GDM1 (cell line): Measurements from ENCODE around the gene PFN2.
"Not testable (repeated sequence)": the region's sequence is repeated elsewhere in the genome, so short reads cannot be mapped to it uniquely, and the experiment has no call there.

Experiments used
- DNase-seq: peaks from one replicate; lab custom pipeline; 2025; lab: John Stamatoyannopoulos, UW

Gene PFN2

GRCh38 chr3:149970716-149971402 is at the start of gene PFN2:
TSS of gene PFN2 (minus strand) at chr3:149970895. CDS start at chr3:149970856, 39 bp downstream.
- peak; percentile 31 for DNase-seq

DNA sequence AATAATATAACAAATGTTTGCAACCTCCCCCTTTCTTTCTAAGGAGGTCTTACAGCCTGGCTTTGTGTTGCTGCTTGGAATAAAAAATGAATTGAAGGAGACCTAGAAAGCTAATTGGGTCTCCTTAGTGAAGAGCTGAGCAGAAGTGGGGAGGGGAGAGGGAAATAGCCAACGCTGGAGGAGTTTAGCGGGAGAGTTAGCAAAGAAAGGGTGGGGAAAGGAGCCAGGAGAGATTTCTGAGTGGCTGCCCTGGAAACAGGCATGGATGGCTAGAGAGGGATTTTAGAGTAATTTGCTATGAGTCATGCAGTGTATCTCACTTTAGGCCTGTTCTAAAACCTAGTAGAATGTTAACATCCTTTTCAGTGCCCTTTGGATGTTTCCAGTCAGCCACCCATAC is 45.2 kb upstream of the PFN2 start:
- no peak for DNase-seq

GRCh38 chr3:150014782-150015181 is 44.1 kb upstream of the PFN2 start:
- DNase-seq, result no peak

DNA sequence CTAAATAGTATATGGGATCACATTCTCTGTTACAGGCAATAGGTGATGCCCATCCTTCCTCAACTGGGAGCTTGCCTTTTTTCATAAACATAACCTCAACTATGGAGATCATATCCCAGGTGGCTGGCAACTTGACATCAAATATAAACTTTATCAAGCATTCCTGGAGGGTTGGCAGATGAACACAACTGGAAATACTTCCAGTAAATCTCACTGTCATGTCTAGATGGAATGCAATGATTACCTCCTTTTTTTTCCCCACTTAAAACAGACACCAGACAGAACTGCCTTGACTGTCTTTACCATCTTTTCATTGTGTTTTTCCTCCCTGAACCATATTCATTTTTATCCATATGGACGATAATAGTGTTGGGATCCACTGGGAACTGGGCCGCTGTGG is 43.1 kb upstream of the PFN2 start:
- DNase-seq, result no peak

DNA sequence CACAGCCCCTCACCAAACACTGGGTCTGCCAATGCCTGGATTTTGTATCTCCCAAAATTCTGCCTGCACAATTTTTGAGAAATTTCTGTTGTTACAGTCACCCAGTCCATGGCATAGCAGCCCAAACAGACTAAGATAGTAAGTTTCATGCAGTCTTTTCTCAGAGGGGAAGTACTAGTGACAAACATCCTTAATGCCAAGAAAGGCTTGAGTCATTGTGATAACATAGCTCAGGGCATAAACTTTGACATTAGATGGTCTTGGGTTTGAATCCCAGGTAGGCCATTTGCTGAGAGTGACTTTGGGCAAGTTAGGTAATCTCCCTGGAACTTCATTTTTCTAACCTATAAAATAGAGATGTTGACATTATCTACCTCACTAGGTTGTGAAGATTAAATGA is 36.1 kb upstream of the PFN2 start:
- no peak for DNase-seq

- no peak for DNase-seq
These were observed 34.8 kb upstream of the PFN2 start for GRCh38 chr3:150005243-150006112.

DNA sequence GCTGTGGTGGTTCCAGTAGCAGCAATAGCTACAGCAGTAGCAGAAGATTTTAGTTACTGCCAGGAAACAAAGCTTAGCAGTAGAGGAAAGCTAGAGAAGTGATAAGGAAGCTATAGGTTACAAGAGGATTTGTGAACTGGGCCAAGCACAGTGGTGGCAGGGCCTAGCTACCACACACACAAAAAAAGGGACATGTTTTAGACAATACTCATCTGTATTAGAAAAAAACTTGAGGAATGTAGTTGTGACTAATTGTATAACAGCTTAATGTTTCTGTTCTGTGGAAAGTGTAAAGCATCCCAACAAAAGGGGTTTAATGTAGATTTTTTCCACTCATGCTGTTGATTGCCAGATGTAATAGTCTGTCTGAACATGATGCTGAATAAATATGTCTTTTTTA is 29.9 kb upstream of the PFN2 start:
- DNase-seq, result no peak

GRCh38 chr3:149999421-149999820 is 28.7 kb upstream of the PFN2 start:
- DNase-seq, result no peak

DNA sequence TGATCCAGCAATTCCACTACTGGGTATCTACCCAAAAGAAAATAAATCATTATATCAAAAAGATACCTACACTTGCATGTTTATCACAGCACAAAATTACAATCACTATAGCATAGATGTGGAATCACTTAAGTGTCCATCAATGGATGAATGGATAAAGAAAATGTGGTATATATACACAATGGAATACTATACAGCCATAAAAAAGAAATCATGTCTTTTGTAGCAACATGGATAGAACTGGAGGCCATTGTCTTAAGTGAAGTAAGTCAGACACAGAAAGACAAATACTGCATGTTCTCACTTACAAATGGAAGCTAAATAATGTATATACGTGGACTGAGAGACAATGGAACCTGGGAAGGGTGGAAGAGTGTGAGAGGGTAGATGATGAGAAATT is 28.3 kb upstream of the PFN2 start:
- no peak for DNase-seq

- no peak for DNase-seq
These were observed 21.8 kb upstream of the PFN2 start for GRCh38 chr3:149992416-149993058.

DNA sequence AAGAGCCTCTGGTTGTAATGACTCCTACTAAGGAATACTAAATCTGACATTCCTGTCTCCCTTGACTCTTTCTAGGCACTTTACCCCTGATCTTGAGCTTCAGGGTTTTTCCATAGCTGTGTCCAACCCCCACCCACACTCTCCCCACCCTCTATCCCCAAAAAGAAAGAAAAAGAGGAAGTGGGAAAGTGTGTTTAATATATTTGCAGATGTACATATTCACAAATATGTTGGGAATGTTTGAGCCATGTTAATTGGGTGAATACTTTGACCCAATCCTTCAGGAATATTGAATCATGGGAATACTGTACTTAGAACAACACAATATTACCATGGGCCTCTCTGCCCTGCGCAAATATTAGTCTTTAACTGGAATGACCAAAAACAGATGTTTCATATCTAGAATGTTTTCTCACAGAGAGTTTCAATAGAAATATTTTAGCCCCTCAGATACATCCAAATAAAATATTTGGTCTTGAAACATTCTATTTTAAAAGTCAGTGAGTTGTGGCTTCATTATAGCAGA is 19.8 kb upstream of the PFN2 start:
- DNase-seq, result no peak

DNA sequence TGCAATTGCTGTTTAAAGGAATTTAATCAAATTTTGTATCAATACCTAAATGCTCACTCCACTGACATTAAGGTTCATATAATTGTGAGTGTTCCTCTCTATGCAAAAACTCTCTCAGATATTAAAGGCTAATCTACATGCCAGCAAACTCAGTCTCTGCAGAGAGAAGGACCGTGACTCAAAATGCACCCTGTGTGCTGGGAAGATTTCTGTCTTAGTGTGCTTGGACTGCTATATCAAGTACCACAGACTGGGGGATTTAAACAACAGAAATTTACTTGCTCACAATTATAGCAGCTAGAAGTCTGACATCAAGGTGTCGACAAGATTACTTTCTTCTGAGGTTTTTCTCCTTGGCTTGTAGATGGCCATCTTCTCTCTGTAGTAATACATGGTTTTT is 18.6 kb upstream of the PFN2 start:
- no peak for DNase-seq

GRCh38 chr3:149983628-149984027 is 12.9 kb upstream of the PFN2 start:
- no peak for DNase-seq

DNA sequence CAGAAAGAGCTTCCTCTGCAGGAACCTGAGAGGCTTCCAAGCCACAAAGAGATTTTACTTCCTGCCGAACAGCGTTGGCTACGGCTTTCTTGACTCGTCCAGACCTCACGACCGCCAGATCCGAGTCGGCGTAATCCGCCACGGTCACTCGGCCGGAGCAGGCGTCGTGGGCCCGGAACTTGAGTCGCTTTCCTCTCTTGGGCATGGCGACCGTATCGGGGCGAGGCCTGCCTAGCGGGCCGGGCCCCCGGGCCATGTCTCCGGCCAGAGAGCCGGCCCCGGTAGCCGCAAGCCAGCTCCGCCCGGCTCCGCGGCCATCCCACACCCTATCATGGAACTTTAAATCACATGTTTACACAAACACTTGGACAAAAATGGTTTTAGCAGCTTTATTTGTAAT is 12.4 kb upstream of the PFN2 start:
- DNase-seq, result not testable (repeated sequence)

DNA sequence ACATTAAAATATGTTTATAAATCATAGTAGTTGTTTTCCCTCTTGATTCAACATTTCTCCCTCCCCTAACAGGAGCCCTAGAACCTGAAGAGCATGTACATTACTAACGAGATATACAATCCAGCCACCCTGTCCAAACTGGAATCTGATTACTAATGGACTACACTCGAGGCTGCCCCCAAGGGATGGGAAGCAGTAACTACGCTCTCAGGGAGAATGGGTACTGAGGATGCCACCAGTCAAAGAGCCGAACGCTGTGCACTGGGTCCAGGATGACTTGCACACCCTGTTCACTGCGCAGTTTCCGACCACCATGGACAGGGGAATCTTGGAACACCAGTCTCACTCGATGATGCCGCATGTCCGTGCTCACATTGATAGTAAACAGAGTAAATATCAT is 11.3 kb upstream of the PFN2 start:
- DNase-seq, result not testable (repeated sequence)

DNA sequence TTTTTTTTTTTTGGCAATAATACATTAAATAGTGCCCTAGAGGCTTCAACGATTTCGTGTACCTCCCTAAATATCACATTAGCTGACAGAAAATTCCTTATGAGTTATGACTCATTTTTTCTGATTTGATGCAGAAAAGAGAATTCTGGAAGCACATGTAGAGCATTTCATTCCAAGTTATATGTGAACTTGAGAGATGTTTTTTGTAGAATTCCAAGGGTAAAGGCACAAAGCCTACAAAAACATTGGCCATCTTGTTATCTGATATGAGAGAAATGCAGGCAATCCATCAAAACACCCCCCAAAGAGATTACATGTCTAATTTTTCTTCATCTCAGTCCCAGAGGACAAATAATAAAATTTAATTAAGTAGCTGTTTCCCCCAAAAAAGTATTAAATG is 6.7 kb upstream of the PFN2 start:
- no peak for DNase-seq

- no peak for DNase-seq
These were observed 5.2 kb upstream of the PFN2 start for GRCh38 chr3:149975919-149976318.

- no peak for DNase-seq
These were observed 844 bp upstream of the PFN2 start for GRCh38 chr3:149971403-149972075.

DNA sequence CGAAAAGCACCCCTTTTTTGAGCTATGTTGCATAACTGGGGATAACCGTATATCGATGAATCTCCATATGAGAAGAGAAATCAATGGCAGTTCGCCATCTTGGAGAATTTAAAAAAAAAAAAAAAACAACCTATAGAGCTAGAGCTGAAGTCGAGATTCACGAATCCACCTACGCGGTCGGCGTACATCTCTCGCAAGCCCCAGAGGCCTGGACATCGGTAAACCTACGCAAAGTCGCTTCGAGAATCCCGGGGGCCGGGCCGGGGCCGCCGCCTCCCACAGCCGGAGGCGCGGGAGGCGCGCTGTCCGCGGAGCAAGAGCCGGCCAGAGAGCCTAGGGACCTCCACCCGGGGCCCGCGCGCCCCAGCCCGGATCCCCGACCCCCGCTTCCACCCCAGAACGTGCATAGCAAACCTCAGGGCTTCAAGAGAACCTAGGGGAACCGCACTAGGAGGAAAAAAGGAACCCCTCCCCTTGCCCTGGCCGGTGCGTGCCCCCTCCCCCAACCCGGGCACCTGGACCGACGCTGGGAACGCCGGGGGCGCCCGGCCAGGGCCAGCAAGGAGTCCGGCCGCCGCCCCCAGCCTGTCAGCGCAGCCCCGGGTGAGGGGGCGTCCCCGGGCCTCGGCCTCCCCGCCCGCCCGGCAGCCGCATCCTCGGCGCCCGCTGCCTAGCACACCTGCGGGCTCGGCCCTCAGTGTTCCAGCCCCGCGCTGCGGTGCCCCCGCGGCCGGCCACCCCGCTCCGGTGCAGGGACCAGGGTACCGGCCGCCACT is 567 bp downstream of the PFN2 start:
- peak; percentile 45 for DNase-seq

- no peak for DNase-seq
These were observed 1.4 kb downstream of the PFN2 start for GRCh38 chr3:149969110-149969939.
